HepG2 (cell line): ENCODE results near the gene EHBP1. TPM values are rescaled to one million over a fixed set of nuclear protein-coding genes. Genes with fewer than 3 reads are reported as not detected.

Experiments
- ARID2 ChIP-seq: sonication (generic); formaldehyde crosslinking; IDR thresholded peaks from 2 replicates; pipeline ENCODE4 v1.8.1; 2022; ENCODE audit warnings: mild to moderate bottlenecking, missing genetic modification reagents, borderline replicate concordance
- ARNT2 ChIP-seq: sonication (generic); formaldehyde crosslinking; IDR thresholded peaks from 2 replicates; pipeline ENCODE4 v1.8.0; 2022; ENCODE audit warnings: mild to moderate bottlenecking, low read depth, missing genetic modification reagents, moderate library complexity
- CTCF ChIP-seq: sonication (generic); formaldehyde crosslinking; IDR thresholded peaks from 2 replicates; pipeline ENCODE4 v1.5.0; 2020; ENCODE audit warnings: mild to moderate bottlenecking, missing genetic modification reagents, moderate library complexity
- ESRRA ChIP-seq: sonication (generic); formaldehyde crosslinking; IDR thresholded peaks from 2 replicates; pipeline ENCODE4 v1.5.1; 2020; ENCODE audit warnings: mild to moderate bottlenecking, low read depth, missing genetic modification reagents
- GABPB1 ChIP-seq: IDR thresholded peaks from 2 replicates; pipeline ENCODE4 v1.6.1; 2016; ENCODE audit warnings: mild to moderate bottlenecking, missing genetic modification reagents, moderate library complexity, missing compliant biosample characterization
- GTF3A ChIP-seq: sonication (generic); formaldehyde crosslinking; conservative IDR thresholded peaks from 2 replicates; pipeline ENCODE4 v1.4.0; 2020; ENCODE audit warnings: mild to moderate bottlenecking, missing genetic modification reagents
- HNF1B ChIP-seq: sonication (generic); formaldehyde crosslinking; IDR thresholded peaks from 2 replicates; pipeline ENCODE4 v1.5.1; 2020; ENCODE audit warnings: mild to moderate bottlenecking, moderate library complexity, missing genetic modification reagents
- KDM4B ChIP-seq: sonication (generic); formaldehyde crosslinking; IDR thresholded peaks from 2 replicates; pipeline ENCODE4 v1.4.0; 2020; ENCODE audit warnings: missing genetic modification reagents
- KLF13 ChIP-seq: sonication (generic); formaldehyde crosslinking; IDR thresholded peaks from 2 replicates; pipeline ENCODE4 v1.4.0; 2020; ENCODE audit warnings: mild to moderate bottlenecking, missing genetic modification reagents
- NR2F1 ChIP-seq, 2 experiments: fragments of 450-650 bp in 1 of 2; formaldehyde crosslinking in 1 of 2; IDR thresholded peaks; 2 replicates each; pipeline versions ENCODE4 v1.5.0 to v1.6.1; 2016 to 2020; ENCODE audit warnings: mild to moderate bottlenecking in 1 of 2, missing compliant biosample characterization in 1 of 2, missing genetic modification reagents in 1 of 2, moderate library complexity in 1 of 2
- PRDM15 ChIP-seq: sonication (generic); formaldehyde crosslinking; IDR thresholded peaks from 2 replicates; pipeline ENCODE4 v1.4.0; 2020; ENCODE audit warnings: missing genetic modification reagents
- RARA ChIP-seq: IDR thresholded peaks from 2 replicates; pipeline ENCODE4 v1.6.1; 2016; ENCODE audit warnings: missing genetic modification reagents, missing compliant biosample characterization
- RFX1 ChIP-seq: fragments of 450-650 bp; IDR thresholded peaks from 2 replicates; pipeline ENCODE4 v1.6.1; 2017
- SATB2 ChIP-seq: sonication (generic); formaldehyde crosslinking; IDR thresholded peaks from 2 replicates; pipeline ENCODE4 v1.5.0; 2020; ENCODE audit warnings: missing genetic modification reagents
- SIN3A ChIP-seq: IDR thresholded peaks from 2 replicates; pipeline ENCODE4 v1.6.1; 2011; ENCODE audit warnings: low read depth, mild to moderate bottlenecking, control low read depth, low read length, borderline replicate concordance
- SMARCC2 ChIP-seq: fragments of 450-650 bp; IDR thresholded peaks from 2 replicates; pipeline ENCODE4 v1.6.1; 2017; ENCODE audit warnings: antibody characterized with exemption, mild to moderate bottlenecking
- SOX13 ChIP-seq, 3 experiments: fragments of 450-650 bp in 1 of 3; sonication (generic) in 1 of 3; formaldehyde crosslinking in 1 of 3; IDR thresholded peaks in 2 of 3; conservative IDR thresholded peaks in 1 of 3; 2 replicates each; pipeline versions ENCODE4 v1.5.0 to v1.6.1; 2016 to 2020; ENCODE audit warnings: antibody characterized with exemption in 1 of 3, mild to moderate bottlenecking in 1 of 3, missing compliant biosample characterization in 1 of 3, missing genetic modification reagents in 1 of 3, moderate library complexity in 1 of 3
- THYN1 ChIP-seq: sonication (generic); formaldehyde crosslinking; IDR thresholded peaks from 2 replicates; pipeline ENCODE4 v1.8.1; 2023; ENCODE audit warnings: low read depth, mild to moderate bottlenecking, moderate library complexity, missing genetic modification reagents, borderline replicate concordance
- ZFP1 ChIP-seq: IDR thresholded peaks from 2 replicates; pipeline ENCODE4 v1.6.1; 2016
- ZFX ChIP-seq: sonication (generic); formaldehyde crosslinking; IDR thresholded peaks from 2 replicates; pipeline ENCODE4 v1.4.0; 2020; ENCODE audit warnings: mild to moderate bottlenecking, low read depth, missing genetic modification reagents, moderate library complexity
- ZNF12 ChIP-seq: sonication (generic); formaldehyde crosslinking; IDR thresholded peaks from 2 replicates; pipeline ENCODE4 v1.5.0; 2020; ENCODE audit warnings: missing genetic modification reagents
- polyA plus RNA-seq, 8 experiments: library from polyadenylated mRNA; depleted of rRNA in 3 of 8; stranded (reverse) in 7 of 8; unstranded in 1 of 8; fragments of >200 nt; fragmentation: Illumina TruSeq in 4 of 8; extraction: Trizol in 4 of 8; gene quantifications; 2 replicates each; pipeline versions ENCODE4 v1.2.1 to v1.2.3, GENCODE V29; 2011 to 2016; ENCODE audit warnings: low read depth in 4 of 8, missing spikeins in 1 of 8, mixed read lengths in 1 of 8; ENCODE audit not compliant: insufficient read depth in 1 of 8
- total RNA-seq, 5 experiments: library from RNA; depleted of rRNA; stranded (reverse); fragments of >200 nt; fragmentation: Illumina TruSeq; extraction: Trizol; gene quantifications; 2 replicates each; pipeline ENCODE4 v1.2.3, GENCODE V29; 2016; ENCODE audit warnings: low read depth in 1 of 5

Gene EHBP1
- total and polyA plus RNA-seq, 2 of the 13 experiments (the other 11 are each of a cell fraction or from before 2014, with no cell fraction given) = 93.5 to 146 TPM

- peak; percentile 75 for TF ChIP-seq CTCF
- TF ChIP-seq THYN1 (CRISPR knock-in tag) = peak; percentile 86; the same call in 1 of the 2 replicates
- no peak for TF ChIP-seq PRDM15 (CRISPR knock-in tag)
- peak; percentile 51 for TF ChIP-seq ZFX
- no peak; the same call in 1 of the 2 replicates for TF ChIP-seq GTF3A (CRISPR knock-in tag)
- peak; percentile 27; the same call in 1 of the 2 replicates for TF ChIP-seq GABPB1 (CRISPR knock-in tag)
- TF ChIP-seq KDM4B (CRISPR knock-in tag) = peak; percentile 76; the same call in 1 of the 2 replicates
- no peak; the same call in none of the 2 replicates for TF ChIP-seq RARA
- peak; percentile 68; the same call in 1 of the 2 replicates for TF ChIP-seq ZNF12 (CRISPR knock-in tag)
- TF ChIP-seq SMARCC2 = no peak
- peak in 1 of 2 experiments; percentile 9; a peak in 1 of 4 replicates for TF ChIP-seq NR2F1 (CRISPR knock-in tag; IDR thresholded peaks at IDR 0.05)
- TF ChIP-seq KLF13 (CRISPR knock-in tag) = no peak
- TF ChIP-seq SATB2 (CRISPR knock-in tag) = no peak
- no peak for TF ChIP-seq SOX13 (IDR thresholded peaks at IDR 0.05)
- TF ChIP-seq SOX13 (CRISPR knock-in tag; conservative IDR thresholded peaks at IDR 0.05 in 1 of 2, IDR thresholded peaks at IDR 0.05 in 1 of 2) = 0 out of 4 replicates have a peak, but pooled peaks of 1 of the 2 experiments have one; percentile 34
- TF ChIP-seq ARID2 (CRISPR knock-in tag) = peak; percentile 89; the same call in 1 of the 2 replicates
- TF ChIP-seq SIN3A = peak; percentile 70; the same call in 1 of the 2 replicates
- TF ChIP-seq HNF1B = peak; percentile 49; the same call in 1 of the 2 replicates
- 0 out of 2 replicates have a peak, but pooled peaks have one; percentile 44 for TF ChIP-seq ESRRA (CRISPR knock-in tag)
- TF ChIP-seq ARNT2 (CRISPR knock-in tag) = 0 out of 2 replicates have a peak, but pooled peaks have one; percentile 25
- TF ChIP-seq RFX1 = no peak
- TF ChIP-seq ZFP1 (CRISPR knock-in tag) = peak; percentile 49; the same call in 1 of the 2 replicates
Observed at GRCh38 chr2:62705859-62706720, 577 bp downstream of the EHBP1 start (continued).
